IPS-11a (cell line): Measurements from ENCODE around the gene RAB37.

Experiments used
- H3K4me3 ChIP-seq: one replicate; pipeline ENCODE4 v1.5.1; 2013; ENCODE audit warnings: low read depth, low read length, control low read depth

RAB37 gene

GRCh38 chr17:74760404-74761105 is 23.5 kb downstream of the RAB37 start:
- no peak overlapping the region for H3K4me3 ChIP-seq

GRCh38 chr17:74761419-74761818 is 24.4 kb downstream of the RAB37 start:
- no peak overlapping the region for H3K4me3 ChIP-seq

GRCh38 chr17:74761931-74762330 is 24.9 kb downstream of the RAB37 start:
- no peak overlapping the region for H3K4me3 ChIP-seq

DNA sequence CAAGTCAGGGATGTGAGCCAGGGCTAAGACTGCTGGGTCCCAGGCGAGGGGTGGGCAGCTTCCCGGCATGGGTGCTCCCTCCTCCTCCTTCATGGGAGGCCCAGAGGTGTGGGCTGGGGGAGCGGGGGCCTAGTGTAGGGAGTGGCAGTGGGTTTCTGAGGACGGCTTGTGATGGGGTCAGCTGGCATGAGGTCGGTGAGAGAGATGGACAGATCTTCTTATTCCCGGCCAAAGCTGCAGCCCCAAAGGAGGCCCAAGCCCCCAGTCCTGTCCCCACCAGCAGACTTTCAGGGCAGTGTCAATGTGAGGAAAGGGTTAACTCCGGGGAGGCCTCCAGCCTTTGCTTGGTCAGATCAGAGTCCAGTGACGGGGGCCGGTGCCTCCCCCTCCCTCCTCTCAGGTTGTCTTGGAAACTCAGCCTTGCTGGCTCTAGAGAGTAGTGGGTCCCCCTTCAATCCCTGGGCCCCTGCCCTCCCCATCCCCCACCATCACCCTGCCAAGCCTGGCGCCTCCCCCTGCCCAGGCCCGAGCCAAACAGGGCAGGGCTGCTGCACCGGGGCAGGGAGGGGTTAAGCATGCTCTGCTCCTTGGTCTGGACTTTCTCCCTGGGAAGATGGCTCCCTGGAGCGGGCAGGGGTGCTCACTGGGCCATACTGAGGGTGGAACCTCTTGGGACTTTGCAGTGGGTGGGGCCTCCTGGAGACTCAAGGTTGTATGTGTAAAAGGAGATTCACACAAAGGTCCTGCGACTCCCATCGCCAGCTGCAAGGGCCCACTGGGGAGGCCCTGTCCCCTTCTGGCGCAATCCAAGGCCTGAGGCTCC is 26.7 kb downstream of the RAB37 start:
- H3K4me3 ChIP-seq: no peak overlapping the region

DNA sequence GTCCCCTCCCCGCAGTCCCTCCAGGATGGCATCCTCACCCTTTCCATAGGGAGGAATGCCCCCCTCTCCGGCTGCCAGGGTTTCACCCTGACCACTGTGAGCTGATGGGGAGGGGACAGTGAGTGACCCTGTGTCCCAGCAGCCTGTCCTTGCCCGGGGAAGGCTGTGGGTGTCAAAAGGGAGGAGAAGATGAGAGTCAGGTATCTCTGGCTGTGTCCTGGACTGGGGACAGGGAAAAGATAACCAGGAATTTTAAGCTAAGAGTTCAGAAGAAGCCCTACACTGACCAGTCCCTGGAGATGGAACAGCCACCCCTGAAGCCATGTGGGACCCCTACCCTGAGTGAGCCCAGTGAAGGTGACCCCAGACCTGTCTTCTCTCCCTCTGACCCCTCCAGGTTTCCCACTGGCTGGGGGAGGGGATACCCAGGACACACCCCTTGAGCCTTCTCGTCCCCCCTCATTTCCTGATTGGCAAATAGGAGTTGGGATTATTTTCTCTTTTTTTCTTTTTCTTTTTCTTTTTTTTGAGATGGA is 27.8 kb downstream of the RAB37 start:
- no peak overlapping the region for H3K4me3 ChIP-seq

- H3K4me3 ChIP-seq: no peak overlapping the region
Observed at GRCh38 chr17:74766413-74766812, 29.4 kb downstream of the RAB37 start.

DNA sequence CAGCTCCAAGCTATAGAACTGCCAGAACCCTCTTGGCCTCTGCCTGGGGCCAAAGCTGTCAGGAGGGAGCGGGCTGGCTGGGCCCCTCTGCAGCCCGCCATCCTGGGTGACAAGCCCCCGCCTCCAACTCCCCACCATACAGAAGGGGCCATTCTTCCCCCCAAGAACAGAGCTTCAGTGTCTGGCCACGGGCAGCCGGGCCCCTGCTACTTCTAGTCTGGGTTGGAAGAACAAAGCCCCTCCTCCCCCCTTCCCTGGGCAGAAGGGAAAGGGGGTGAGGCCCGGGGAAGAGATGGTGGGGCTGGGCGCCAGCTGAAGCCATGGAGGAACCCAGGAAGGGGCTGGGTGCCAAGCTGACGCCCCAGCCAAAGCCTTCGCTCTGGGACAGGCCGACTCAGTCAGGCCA is 30.1 kb downstream of the RAB37 start:
- no peak overlapping the region for H3K4me3 ChIP-seq

- no peak overlapping the region for H3K4me3 ChIP-seq
Observed at GRCh38 chr17:74768069-74768762, 31.2 kb downstream of the RAB37 start.

- H3K4me3 ChIP-seq: no peak overlapping the region
Observed at GRCh38 chr17:74768763-74769114, 31.7 kb downstream of the RAB37 start.

DNA sequence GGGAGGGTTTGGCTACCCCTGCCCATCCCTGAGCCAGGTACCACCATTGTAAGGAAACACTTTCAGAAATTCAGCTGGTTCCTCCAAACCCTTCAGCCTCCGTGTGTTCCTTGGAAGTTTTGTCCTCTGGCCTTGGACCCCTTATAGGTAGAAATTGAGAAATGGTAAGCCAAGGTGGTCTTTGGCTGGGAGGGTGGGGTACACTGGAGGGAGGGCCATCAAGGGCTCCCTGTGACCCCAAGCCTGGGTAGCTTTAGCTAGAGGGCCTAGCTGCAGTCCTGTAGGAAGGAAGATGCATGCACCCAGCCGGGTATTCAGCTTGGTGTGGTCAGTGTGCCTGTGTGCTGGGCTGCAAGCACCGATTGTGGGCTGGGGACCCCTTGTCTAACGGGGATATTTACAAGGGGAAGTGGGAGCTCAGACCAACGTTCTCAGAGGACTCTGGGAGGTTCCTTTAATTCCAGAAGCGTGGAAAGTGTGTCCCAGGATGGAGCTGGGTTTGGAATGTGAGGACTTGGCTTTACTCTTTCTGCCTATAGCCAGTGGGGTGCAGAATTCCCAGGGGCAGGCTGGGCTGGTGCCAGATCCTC is 32.3 kb downstream of the RAB37 start:
- H3K4me3 ChIP-seq: no peak overlapping the region

GRCh38 chr17:74769856-74770497 is 32.9 kb downstream of the RAB37 start:
- no peak overlapping the region for H3K4me3 ChIP-seq

DNA sequence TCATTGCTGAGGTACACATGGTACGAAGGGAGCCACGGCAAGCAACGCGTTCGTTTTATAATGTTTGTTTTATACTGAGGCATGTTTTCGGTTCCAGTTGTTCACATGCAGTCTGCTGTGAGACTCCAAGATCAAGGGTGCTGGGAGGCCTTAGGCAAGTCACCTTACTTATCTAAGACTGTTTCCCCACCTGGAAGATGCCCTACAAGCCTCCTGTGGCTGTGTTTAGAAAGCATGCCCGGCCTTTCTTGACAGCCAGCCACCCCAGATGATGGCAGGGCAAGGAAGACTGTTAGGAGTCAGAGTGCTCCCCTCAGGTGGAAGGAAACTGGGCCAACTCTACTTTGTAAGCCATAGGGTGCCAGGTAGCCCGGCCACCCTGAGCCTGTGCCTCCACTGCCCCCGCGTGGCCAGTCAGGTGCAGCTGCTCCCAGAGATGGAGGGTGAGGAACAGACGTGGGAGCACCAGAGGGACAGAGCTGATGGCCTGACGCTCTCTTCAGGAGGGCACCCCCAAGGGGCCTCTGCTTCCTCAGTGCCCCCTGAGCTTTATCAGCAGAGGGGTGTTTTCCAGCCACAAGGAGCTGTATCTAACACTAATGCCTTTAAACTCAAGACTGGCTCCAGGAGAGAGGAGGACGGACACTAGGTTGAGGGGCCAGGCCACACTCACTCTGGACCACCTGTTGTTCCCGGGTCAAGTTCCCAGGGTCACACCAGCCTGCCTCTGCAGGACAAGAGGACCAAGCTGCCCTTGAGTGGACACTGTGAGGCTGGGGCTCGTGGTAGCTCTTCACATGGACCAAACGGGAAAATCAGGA is 33.7 kb downstream of the RAB37 start:
- H3K4me3 ChIP-seq: no peak overlapping the region

GRCh38 chr17:74771319-74771914 is 34.4 kb downstream of the RAB37 start:
- H3K4me3 ChIP-seq: no peak overlapping the region

- H3K4me3 ChIP-seq: no peak overlapping the region
Observed at GRCh38 chr17:74772053-74772452, 35.0 kb downstream of the RAB37 start.

DNA sequence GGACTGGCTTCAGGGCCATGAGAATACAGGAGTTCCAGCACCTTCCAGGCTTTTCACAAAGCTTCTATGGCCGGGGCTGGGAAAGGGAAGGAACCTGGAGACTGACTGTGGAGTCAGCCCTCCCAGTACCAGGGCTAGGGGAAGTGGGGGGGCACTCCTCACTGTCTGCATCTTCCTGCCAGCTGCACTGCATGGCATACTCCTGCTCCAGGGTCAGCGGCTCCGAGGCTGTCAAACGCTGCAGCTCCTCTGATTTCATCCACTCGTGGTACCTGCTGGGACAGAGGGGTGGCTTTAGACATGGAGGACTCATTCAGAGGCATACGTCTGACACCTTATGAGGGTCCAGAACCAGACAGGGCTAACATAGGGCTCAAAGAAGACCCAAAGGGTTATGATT is 36.4 kb downstream of the RAB37 start:
- H3K4me3 ChIP-seq: no peak overlapping the region

- no peak overlapping the region for H3K4me3 ChIP-seq
Observed at GRCh38 chr17:74773871-74774286, 36.8 kb downstream of the RAB37 start.

DNA sequence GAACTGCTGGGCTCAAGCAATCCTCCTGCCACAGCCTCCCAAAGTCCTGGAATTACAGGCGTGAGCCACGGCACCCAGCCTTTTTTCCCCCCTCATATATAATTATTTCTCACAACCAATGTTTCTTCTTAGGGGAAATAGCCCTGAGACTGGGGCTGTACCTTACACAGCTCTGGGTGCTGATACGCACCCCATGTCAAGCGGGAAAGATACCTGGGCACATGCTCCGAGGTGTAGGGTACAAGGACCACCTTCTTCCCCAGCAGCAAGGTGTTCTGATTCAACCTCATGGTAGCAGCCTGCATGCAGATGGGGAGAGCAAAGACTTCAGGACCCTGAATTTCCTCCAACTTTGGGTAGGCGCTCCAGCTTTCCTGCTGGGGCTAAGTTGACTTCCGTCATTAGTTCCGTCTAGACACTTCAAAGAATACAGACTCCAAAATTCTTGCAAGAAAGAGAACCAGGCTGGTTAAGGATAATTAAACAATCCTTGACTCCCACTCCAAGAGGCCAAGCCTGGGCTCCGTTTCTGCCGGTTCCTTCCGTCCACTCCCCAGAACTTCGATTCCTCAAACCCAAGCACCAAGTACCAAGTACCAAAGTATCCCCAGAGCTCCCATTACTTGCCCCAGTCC is 38.5 kb downstream of the RAB37 start:
- peak overlapping the region; percentile 78 for H3K4me3 ChIP-seq

GRCh38 chr17:74776044-74776962 is 39.2 kb downstream of the RAB37 start, which contains the start of gene NAT9:
NAT9 (minus strand) TSS chr17:74776345; CDS start chr17:74775698, 647 bp downstream.
- H3K4me3 ChIP-seq: peak within 1 kb of the TSS; percentile 78
